Measurements from ENCODE around the gene TMUB1.

- TF ChIP-seq ESRRA (IDR thresholded peaks at IDR 0.05; ENCODE audit: borderline replicate concordance, low read length) = no peak
- TF ChIP-seq BHLHE40 (IDR thresholded peaks at IDR 0.05; ENCODE audit: low read depth, low read length) = no peak
- TF ChIP-seq CEBPB (IDR thresholded peaks at IDR 0.05) = no peak
- TF ChIP-seq HOXA7 (CRISPR knock-in tag; IDR thresholded peaks at IDR 0.05) = no peak
- no peak for TF ChIP-seq CTCF (IDR thresholded peaks at IDR 0.05)
- no peak for TF ChIP-seq REST (IDR thresholded peaks at IDR 0.05)
- TF ChIP-seq RCOR1 (IDR thresholded peaks at IDR 0.05; ENCODE audit: low read depth, low read length) = no peak
- TF ChIP-seq POLR2A (IDR thresholded peaks at IDR 0.05; ENCODE audit: low read length) = no peak
- no peak for TF ChIP-seq MAX (IDR thresholded peaks at IDR 0.05)
- TF ChIP-seq MAFK (IDR thresholded peaks at IDR 0.05; ENCODE audit: partially characterized antibody) = no peak
- no peak for TF ChIP-seq USF2 (IDR thresholded peaks at IDR 0.05)
- no peak for TF ChIP-seq HMGXB4 (CRISPR knock-in tag; IDR thresholded peaks at IDR 0.05; ENCODE audit: borderline replicate concordance)
- no peak for TF ChIP-seq MYC (IDR thresholded peaks at IDR 0.05; ENCODE audit: borderline replicate concordance, low read length)
These were observed 40.0 kb upstream of the TMUB1 start for GRCh38 chr7:151123158-151123821.
